ENCODE results near the gene CTBP1. TPM values are rescaled to one million over a fixed set of nuclear protein-coding genes. Genes with fewer than 3 reads are reported as not detected.

CTBP1 gene
- total and polyA plus RNA-seq, 7 donors = 67.9 to 162 (median 113) TPM

DNA sequence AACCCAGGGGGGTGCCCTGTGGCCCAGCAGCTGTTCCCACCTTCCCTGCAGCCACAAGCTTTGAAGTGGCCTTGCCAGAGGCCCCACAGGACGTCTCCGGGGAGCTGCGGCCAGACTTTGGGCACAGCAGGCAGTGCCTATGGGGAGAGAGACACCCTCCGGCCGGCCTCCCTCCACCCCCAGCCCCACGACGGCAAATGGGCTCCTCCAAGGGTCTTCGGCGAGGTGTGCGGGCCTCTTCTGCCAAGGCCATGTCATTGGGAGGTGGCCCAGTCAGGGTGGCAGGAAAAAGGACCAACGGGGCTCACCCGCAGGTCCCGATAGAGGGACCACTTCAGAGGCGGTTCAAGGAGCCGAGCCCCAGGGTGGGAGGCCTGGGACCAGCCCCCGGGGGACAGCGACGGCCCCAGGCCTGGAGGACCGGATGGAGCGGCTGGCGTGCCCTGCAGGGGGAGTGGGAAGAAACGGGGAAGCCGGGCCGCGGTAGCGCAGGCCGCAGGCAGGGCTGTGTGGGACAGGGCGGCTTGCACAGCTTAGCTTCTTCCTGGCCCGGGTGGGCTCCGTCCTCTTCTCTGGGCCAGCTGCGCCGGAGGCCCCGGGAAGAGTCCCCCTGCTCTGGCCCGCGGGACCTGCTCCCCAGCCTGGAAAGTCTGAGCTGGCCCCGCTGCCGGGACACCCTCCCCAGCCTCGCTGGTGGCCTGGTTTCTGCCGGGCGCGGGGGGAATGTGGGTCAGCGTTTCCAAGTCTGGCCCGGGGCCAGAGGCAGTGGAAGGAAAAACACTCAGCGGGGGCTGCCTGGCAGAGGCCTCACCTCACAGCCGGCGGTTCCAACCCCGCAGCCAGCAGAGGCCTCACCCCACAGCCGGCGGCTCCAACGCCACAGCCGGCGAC is 54.7 kb downstream of the CTBP1 start:
- Histone ChIP-seq H3K4me1 (peaks cover 0 to 46% (median 43%) of the 10 kb centered on the region in 4 donors), H3K27ac (peak overlapping the region; percentile 84 to 96 (median 87)), H3K9me3 (no peaks in the 10 kb centered on the region), H3K36me3 (no peaks in the 10 kb centered on the region), H3K4me3 (peak overlapping the region in 3 of 4 donors; percentile 13 to 36 (median 14)), H3K27me3 (no peaks in the 10 kb centered on the region)
- peak; percentile 94 for DNase-seq
- TF ChIP-seq POLR2A (IDR thresholded peaks at IDR 0.05) (no peak), EP300 (IDR thresholded peaks at IDR 0.05) (peak in 1 of 4 donors; percentile 16), POLR2AphosphoS5 (IDR thresholded peaks at IDR 0.05) (peak; percentile 30 to 60 (median 57))
- TF ChIP-seq, protein P1, sequence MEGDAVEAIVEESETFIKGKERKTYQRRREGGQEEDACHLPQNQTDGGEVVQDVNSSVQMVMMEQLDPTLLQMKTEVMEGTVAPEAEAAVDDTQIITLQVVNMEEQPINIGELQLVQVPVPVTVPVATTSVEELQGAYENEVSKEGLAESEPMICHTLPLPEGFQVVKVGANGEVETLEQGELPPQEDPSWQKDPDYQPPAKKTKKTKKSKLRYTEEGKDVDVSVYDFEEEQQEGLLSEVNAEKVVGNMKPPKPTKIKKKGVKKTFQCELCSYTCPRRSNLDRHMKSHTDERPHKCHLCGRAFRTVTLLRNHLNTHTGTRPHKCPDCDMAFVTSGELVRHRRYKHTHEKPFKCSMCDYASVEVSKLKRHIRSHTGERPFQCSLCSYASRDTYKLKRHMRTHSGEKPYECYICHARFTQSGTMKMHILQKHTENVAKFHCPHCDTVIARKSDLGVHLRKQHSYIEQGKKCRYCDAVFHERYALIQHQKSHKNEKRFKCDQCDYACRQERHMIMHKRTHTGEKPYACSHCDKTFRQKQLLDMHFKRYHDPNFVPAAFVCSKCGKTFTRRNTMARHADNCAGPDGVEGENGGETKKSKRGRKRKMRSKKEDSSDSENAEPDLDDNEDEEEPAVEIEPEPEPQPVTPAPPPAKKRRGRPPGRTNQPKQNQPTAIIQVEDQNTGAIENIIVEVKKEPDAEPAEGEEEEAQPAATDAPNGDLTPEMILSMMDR (IDR thresholded peaks at IDR 0.05) = no peak
- 75 to 81% methylated on average over 52 of the region's 52 CpGs for WGBS, 2 donors
- intact Hi-C loops (cut with DNase I) = no loop called here

DNA sequence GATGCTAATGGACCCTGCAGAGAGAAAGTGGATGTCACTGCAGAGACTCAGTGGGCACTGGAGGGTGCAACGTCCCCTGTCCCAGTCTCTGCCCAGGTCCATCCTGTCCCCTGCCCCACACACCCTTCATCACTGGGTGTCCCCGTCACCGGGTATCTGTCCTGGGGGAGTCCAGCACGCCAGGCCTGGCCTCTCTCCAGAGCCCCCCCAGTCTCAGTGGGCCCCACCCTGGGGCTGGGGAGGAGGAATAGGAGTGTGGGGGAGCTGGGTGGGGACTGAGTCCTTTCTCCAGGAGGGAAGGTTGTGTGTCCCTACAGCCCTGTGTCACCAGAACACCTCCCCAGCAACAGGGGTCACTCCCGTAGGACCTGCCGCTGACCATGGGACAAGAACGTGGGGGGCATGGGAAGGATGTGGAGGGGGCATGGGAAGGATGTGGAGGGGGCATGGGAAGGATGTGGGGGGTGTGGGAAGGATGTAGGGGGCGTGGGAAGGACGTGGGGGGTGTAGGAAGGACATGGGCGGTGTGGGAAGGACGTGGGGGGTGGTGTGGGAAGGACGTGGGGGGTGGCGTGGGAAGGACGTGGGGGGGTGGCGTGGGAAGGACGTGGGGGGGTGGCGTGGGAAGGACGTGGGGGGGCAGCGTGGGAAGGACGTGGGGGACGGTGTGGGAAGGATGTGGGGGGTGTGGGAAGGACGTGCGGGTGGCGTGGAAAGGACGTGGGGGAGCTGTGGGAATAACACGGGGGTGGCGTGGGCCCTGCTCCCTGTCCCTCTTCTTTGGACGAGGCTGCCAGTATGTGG is 55.5 kb downstream of the CTBP1 start:
- no peaks in the 10 kb centered on the region for H3K36me3 ChIP-seq
- H3K27me3 ChIP-seq = no peaks in the 10 kb centered on the region
- H3K4me3 ChIP-seq = peak overlapping the region in 1 of 4 donors; percentile 13
- DNase-seq = peak; percentile 58
- H3K27ac ChIP-seq = peak overlapping the region; percentile 84 to 96 (median 87)
- H3K4me1 ChIP-seq = peaks cover 0 to 50% (median 44%) of the 10 kb centered on the region in 4 donors
- no peak for TF ChIP-seq EP300 (IDR thresholded peaks at IDR 0.05)
- TF ChIP-seq, protein P1 (IDR thresholded peaks at IDR 0.05) = no peak
- TF ChIP-seq POLR2A (IDR thresholded peaks at IDR 0.05) = no peak
- no peak for TF ChIP-seq POLR2AphosphoS5 (IDR thresholded peaks at IDR 0.05)
- intact Hi-C loops (cut with DNase I) = no loop called here
- H3K9me3 ChIP-seq = no peaks in the 10 kb centered on the region
- 48 to 61% methylated on average over 28 of the region's 28 CpGs for WGBS, 2 donors

DNA sequence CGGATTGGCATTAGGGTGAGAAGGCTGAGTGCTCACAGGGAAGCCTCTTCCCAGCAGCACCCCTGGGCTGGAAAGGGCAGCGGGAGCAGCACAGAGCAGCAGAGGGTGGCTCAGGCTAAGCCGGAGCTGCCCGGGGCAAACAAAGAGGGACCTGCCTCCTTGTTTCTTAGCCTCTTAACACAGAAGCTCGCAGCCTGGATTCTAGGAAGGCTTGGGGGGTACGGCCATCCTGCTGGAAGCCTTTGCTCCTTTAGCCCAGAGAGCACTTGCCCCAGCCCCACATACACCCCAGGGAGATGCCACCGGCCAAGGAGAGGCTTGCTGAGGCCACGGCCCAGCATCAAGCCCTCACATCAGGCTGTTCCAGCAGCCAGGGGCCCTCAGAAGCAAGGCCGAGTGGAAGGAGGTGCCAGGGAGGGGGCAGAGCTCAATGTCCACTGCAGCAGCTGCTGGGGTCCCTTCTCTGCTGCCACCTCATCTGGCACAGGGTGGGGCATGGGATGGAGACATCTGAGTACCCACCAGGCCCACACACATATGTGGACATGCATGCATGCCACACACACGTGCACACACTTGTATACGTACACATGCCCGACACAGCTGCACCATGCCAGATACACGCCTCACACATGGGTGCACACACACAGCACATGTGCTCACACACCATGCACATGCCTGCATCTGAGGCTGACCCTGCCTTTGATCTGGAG is 56.3 kb downstream of the CTBP1 start:
- Histone ChIP-seq H3K36me3 (no peaks in the 10 kb centered on the region), H3K9me3 (no peaks in the 10 kb centered on the region), H3K4me3 (no peak overlapping the region), H3K4me1 (peaks cover 0 to 58% (median 44%) of the 10 kb centered on the region in 4 donors), H3K27ac (peak overlapping the region; percentile 81 to 96 (median 87)), H3K27me3 (no peaks in the 10 kb centered on the region)
- peak; percentile 72 for DNase-seq
- TF ChIP-seq POLR2A (IDR thresholded peaks at IDR 0.05) (no peak), EP300 (IDR thresholded peaks at IDR 0.05) (no peak), POLR2AphosphoS5 (IDR thresholded peaks at IDR 0.05) (no peak)
- TF ChIP-seq, protein P1 (IDR thresholded peaks at IDR 0.05) = no peak
- 59 to 76% methylated on average over 13 of the region's 13 CpGs for WGBS, 2 donors
- intact Hi-C loops (cut with DNase I) = no loop called here

DNA sequence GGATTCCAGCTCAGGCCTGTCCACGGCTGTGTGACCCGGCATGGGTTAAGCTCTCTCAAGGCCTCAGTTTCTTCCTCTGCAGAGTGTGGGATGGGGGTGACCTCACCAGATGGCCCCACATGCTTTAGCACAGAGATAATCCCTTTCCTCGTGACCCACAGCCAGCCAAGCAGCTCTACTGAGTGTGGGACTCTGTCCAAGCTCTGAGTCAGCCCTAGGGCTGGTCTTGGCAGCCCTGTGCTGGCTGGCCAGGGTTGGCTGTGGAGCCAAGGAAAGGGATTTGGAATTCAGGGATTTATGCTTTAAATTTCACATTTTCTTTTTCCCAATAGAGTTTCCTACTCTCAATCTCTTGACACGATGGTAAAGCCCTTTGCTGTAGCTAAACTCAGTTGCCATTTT is 56.8 kb downstream of the CTBP1 start:
- 37 to 67% methylated on average over 4 of the region's 4 CpGs for WGBS, 2 donors
- Histone ChIP-seq H3K27me3 (no peaks in the 10 kb centered on the region), H3K4me3 (no peak overlapping the region), H3K36me3 (no peaks in the 10 kb centered on the region), H3K4me1 (peaks cover 0 to 63% (median 44%) of the 10 kb centered on the region in 4 donors), H3K9me3 (no peaks in the 10 kb centered on the region), H3K27ac (peak overlapping the region; percentile 81 to 96 (median 87))
- intact Hi-C loops (cut with DNase I) = no loop called here
- DNase-seq = peak; percentile 97
- TF ChIP-seq POLR2AphosphoS5 (IDR thresholded peaks at IDR 0.05) (peak; percentile 47 to 83 (median 56)), POLR2A (IDR thresholded peaks at IDR 0.05) (no peak), EP300 (IDR thresholded peaks at IDR 0.05) (peak in 1 of 4 donors; percentile 83)
- TF ChIP-seq, protein P1 (IDR thresholded peaks at IDR 0.05) = no peak
